HG02884 (cell line): ENCODE measurements around the gene ZBED2.
"Not testable (repeated sequence)": the region's sequence is repeated elsewhere in the genome, so short reads cannot be mapped to it uniquely, and the experiment has no call there.

ENCODE experiments used
- ATAC-seq: cut with Tn5 transposase; IDR thresholded peaks from one replicate; pipeline ENCODE4 v1.9.1; 2021; ENCODE audit warnings: mild to moderate bottlenecking, moderate library complexity; ENCODE audit not compliant: unreplicated experiment

ZBED2 gene, protein sequence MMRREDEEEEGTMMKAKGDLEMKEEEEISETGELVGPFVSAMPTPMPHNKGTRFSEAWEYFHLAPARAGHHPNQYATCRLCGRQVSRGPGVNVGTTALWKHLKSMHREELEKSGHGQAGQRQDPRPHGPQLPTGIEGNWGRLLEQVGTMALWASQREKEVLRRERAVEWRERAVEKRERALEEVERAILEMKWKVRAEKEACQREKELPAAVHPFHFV

GRCh38 chr3:111595232-111595631 is at the start of gene ZBED2:
Gene ZBED2 (minus strand): TSS chr3:111595346. CDS start chr3:111594201, 1,145 bp downstream.
- peak; percentile 58 for ATAC-seq

- ATAC-seq = no peak
Measured at GRCh38 chr3:111639316-111639715, 44.2 kb upstream of the ZBED2 start.

DNA sequence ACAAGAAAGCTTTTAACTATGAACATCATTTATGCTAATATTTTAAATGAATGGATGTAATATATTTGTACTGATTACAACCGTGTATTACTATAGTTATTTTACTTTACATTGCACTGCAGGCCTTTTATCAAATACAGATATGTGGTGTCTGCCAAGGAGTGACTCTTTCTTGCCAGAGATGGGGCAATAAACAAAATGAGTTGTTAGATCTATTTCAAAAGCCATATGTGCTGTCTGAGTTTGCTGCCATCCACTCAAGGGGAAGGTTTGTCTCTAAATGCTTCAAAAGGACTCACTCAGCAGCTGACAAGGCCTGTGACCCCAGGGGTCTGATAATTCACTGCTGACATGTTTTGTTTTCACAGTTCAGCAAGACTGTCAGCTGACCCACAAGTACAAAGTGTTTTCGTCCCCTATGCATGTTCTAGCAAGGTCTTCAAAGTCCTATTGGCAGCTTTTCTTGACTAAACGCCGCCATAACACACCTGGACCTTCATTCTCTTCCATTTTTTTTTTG is 41.3 kb upstream of the ZBED2 start:
- ATAC-seq = no peak

DNA sequence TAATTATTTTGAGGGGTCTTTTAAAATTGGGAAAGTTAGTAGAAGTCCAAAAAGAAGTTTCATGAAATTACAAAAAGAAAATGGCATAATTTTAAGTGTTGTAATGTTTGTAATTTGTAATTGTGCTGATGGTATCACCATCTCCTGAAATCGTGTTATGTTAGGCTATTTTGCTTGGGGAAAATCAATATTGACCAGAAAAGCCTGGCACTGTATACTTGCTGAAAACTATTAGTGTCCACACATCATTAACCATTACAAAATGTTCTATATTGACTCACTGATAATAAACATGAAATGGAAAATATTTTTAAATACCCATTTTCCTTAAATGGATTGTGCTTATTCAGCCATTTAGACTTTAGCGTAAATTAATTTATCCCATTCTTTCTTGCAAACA is 40.3 kb upstream of the ZBED2 start:
- ATAC-seq = no peak

DNA sequence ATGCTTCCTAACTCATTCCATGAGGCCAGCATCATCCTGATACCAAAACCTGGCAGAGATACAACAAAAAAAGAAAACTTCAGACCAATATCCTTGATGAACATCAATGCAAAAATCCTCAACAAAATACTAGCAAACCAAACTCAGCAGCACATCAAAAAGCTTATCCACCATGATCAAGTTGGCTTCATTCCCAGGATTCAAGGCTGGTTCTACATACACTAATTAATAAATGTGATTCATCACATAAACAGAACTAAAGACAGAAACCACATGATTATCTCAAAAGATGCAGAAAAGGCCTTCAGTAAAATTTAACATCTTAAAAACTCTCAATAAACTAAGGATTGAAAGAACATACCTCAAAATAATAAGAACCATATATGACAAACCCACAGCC is 35.5 kb upstream of the ZBED2 start:
- not testable (repeated sequence) for ATAC-seq

- not testable (repeated sequence) for ATAC-seq
Measured at GRCh38 chr3:111629018-111629417, 33.9 kb upstream of the ZBED2 start.

DNA sequence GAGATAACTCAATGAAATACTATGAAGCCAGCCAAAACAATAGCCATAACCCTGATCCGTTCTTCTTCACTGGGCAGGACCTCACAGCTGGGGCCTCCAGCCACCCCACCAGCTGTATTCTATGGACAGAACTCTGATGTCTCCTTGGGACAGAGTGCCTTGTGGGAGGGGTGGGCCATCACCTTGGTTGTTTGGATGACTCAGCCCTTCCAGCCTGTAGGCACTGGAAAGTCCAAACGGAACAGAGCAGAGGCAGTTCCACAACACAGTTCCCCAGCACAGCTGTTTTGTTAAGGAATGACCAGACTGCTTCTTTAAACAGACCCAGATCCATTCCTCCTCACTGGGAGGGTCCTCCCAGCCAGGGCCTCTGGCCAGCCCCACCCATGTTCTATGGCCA is 31.9 kb upstream of the ZBED2 start:
- no peak for ATAC-seq

GRCh38 chr3:111621535-111621934 is 26.4 kb upstream of the ZBED2 start:
- ATAC-seq = no peak

GRCh38 chr3:111619833-111620232 is 24.7 kb upstream of the ZBED2 start:
- ATAC-seq = no peak

GRCh38 chr3:111618945-111619344 is 23.8 kb upstream of the ZBED2 start:
- ATAC-seq = peak; percentile 43

DNA sequence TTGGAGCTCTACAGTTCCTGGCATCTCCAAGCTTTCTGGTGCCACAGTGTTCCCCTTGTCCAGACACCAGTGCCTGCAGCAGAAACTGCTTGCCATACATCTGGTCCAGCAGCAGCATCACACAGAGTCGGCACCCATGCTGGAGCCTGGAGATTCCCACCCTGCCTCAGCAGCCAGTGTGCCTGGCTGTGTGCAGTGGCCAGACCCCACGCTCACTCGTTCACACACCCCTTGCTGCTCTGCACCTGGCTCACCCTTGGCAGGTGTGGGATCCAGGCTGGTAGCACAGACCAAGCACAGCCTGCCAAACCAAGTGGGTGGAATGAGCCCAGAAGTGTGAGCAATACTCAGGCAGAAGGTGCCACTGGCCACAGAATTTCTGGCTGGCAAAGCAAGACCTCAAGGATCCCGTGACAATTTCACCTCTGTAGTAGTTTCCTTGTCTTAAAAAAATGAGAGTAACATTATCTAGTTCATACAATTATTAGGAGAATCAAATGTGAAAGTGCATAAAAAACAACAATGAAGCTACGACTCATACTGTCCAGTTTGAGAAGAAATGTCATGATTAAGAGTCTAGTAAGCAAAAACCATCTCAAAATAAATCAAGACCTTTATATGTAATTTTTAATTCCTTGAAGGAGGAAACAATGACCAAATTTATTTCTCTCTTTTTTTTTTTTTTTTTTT is 22.9 kb upstream of the ZBED2 start:
- no peak for ATAC-seq

DNA sequence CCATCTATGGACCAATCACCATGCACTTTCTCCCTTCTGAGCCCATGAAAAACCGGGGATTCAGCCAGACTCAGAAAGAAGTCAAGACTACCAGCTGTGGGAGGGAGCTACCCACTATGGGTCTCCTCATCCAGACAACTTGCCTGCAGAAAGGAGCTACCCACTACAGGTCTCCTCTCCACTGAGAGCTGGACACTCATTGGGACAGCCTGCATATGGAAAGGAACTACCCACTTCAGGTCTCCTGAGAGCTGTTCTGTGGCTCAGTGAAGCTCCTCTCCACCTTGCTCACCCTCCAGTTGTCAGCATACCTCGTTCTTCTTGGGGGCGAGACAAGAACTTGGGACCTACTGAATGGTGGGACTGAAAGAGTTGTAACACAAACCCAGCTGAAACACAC is 22.3 kb upstream of the ZBED2 start:
- no peak for ATAC-seq

- ATAC-seq = peak; percentile 65
Measured at GRCh38 chr3:111616417-111617105, 21.4 kb upstream of the ZBED2 start.

DNA sequence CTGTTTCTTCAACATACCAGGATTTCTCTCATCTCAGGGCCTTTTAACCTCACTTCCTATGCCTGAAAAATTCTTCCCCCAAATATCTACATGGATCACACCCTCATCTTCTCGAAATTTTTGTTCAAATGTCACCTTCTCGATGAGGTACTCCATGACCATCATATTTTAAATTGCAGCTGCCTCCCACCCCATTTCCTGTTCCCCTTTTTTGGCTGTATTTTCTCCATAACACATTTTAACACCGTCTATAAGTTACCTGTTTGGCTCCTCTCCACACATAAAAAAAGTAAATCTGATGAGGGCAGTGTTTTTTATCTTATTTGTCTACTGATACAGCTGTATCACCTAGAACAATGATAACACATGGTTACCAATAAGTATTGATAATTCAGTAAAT is 20.7 kb upstream of the ZBED2 start:
- ATAC-seq = no peak

DNA sequence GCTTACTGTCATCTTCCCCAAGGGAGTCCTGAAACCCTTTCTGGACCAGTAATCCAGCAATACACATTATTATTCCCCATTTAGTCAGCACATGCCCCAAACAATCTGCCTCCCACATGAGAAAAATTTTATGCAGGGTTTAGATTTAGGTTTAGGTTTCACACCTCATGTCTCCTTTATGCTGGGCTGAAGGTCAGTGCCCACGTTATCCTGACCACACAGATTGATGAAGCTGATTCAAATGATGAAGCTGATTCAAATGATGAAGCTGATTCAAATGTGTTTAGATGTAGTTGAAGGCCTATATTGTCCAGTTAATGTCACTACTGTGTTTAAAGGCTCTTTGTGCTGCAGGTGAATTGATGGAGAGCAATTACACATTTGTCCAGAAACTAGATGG is 18.1 kb upstream of the ZBED2 start:
- no peak for ATAC-seq

DNA sequence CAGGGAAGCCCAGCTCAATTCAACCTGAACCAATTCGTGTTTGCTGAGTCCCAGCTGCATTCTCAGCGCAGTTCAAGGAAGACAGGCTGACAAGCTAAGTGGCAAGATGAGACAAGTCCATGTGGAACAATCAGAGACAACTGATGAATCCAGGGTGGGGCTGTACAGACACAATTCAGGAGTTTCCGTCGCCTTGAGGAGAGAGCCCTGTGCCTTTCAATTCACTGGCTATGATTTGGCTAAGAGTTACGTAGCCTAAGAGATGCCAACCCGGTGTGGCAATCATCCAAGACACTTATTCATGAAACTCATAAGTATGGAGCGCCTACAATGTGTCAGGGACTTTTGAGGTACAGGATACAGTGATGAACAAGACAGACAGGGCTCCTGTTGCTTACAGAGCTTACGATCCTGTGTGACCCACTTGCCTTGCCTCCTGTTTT is 15.5 kb upstream of the ZBED2 start:
- ATAC-seq = peak; percentile 7

GRCh38 chr3:111610189-111610588 is 15.0 kb upstream of the ZBED2 start:
- peak; percentile 90 for ATAC-seq

DNA sequence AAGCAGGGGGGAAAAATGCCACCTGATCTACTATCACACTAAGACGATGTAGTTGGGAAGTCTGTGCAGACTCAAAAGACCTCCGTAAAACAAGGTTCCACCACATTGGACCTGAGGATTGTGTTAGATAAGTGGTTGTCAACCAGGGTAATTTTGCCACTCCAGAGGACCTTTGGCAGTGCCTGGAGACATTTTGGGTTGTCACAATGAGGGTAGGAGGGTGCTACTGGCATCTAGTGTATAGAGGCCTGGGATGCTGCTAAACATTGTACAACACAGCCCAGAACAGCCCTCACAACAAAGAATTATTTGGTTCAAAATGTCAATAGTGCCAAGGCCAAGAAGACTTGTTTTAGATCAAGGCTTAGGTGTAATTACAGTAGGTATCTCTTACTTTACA is 14.6 kb upstream of the ZBED2 start:
- ATAC-seq = no peak

GRCh38 chr3:111608383-111608782 is 13.2 kb upstream of the ZBED2 start:
- ATAC-seq = no peak

GRCh38 chr3:111607240-111607920 is 12.2 kb upstream of the ZBED2 start:
- no peak for ATAC-seq

- ATAC-seq = no peak
Measured at GRCh38 chr3:111605493-111605892, 10.3 kb upstream of the ZBED2 start.
